K562 (cell line): Measurements from ENCODE around the gene GNG11.

Source experiments
- HNRNPH1 ChIP-seq: fragments of 200-400 bp; formaldehyde crosslinking; optimal IDR thresholded peaks from 2 replicates; pipeline ENCODE3; 2017; ENCODE audit warnings: low read depth, mild to moderate bottlenecking, low read length, moderate library complexity
- LEF1 ChIP-seq: fragments of 450-650 bp; IDR thresholded peaks from 2 replicates; pipeline ENCODE4 v1.6.1; 2016; ENCODE audit warnings: mild to moderate bottlenecking
- TF ChIP-seq, protein P1 (sequence below), 3 experiments: IDR thresholded peaks in 2 of 3; conservative IDR thresholded peaks in 1 of 3; 2 replicates each; pipeline ENCODE4 v1.5.1; 2011 to 2012; ENCODE audit warnings: low read length in 3 of 3, mild to moderate bottlenecking in 3 of 3, control low read depth in 2 of 3, improper control_type of control experiment in 1 of 3, inconsistent platforms in 1 of 3, low read depth in 1 of 3, mixed read lengths in 1 of 3, moderate library complexity in 1 of 3; ENCODE audit not compliant: insufficient read depth in 2 of 3

DNA sequence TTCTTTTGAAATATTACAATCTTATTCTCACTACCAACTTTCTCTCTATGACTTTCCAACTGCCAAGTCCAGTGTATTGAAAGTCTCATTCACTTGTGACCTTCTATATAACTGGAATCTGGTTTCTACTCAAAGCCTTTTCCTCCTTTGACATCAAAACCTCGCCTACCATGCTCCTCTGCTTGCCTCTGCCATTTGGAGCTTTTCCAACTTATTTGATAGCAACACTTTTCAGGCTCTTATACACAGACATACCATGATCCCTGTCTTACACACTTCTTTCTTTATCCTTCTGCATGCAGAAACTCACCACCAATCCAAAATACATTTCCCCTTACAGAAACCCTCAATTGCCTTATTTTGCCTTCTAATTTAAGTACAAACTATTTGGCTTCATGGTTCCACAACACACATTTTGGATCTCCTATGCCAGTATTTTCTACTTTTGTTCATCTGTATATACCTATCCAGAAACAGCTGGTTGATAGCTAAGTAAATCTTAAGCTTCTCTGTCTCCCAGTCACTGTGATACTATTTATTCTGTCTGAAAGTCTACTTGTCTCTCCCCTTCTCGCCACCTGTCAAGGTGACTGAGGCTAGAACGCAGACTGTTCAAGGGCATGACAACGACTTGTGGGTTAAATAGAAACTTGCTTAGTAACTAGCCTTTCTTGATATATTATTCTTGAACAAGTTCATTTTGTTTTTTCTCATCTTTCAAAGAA, 22.4 kb downstream of the GNG11 start:
- TF ChIP-seq HNRNPH1 (no peak), LEF1 (no peak)
- TF ChIP-seq, protein P1, sequence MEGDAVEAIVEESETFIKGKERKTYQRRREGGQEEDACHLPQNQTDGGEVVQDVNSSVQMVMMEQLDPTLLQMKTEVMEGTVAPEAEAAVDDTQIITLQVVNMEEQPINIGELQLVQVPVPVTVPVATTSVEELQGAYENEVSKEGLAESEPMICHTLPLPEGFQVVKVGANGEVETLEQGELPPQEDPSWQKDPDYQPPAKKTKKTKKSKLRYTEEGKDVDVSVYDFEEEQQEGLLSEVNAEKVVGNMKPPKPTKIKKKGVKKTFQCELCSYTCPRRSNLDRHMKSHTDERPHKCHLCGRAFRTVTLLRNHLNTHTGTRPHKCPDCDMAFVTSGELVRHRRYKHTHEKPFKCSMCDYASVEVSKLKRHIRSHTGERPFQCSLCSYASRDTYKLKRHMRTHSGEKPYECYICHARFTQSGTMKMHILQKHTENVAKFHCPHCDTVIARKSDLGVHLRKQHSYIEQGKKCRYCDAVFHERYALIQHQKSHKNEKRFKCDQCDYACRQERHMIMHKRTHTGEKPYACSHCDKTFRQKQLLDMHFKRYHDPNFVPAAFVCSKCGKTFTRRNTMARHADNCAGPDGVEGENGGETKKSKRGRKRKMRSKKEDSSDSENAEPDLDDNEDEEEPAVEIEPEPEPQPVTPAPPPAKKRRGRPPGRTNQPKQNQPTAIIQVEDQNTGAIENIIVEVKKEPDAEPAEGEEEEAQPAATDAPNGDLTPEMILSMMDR (IDR thresholded peaks at IDR 0.05 in 2 of 3, conservative IDR thresholded peaks at IDR 0.05 in 1 of 3; ENCODE audit: insufficient read depth in 2 of 3, low read depth in 1 of 3, low read length in 3 of 3) = no peak
